ENCODE results near the gene TTN. TPM values are rescaled to one million over a fixed set of nuclear protein-coding genes. Genes with fewer than 3 reads are reported as not detected.

The TTN gene
- total RNA-seq, 1 donor from 2014 or later, result 2.8 TPM

- Mint-ChIP-seq H3K4me3 (no peak overlapping the region), H3K27me3 (no peaks in the 10 kb centered on the region), H3K9me3 (no peaks in the 10 kb centered on the region), H3K36me3 (ENCODE audit: low read depth) (no peaks in the 10 kb centered on the region), H3K4me1 (no peaks in the 10 kb centered on the region), H3K27ac (no peak overlapping the region)
- no peak for DNase-seq
- intact Hi-C loops (cut with micrococcal nuclease), result no loop called here
Measured at GRCh38 chr2:178756343-178756742, 50.9 kb downstream of the TTN start.

- intact Hi-C loops (cut with micrococcal nuclease), result no loop called here
- H3K9me3 Mint-ChIP-seq, result peaks cover 9% of the 10 kb centered on the region
- no peak for DNase-seq
- H3K4me3 Mint-ChIP-seq, result no peak overlapping the region
- H3K27ac Mint-ChIP-seq, result no peak overlapping the region
- H3K27me3 Mint-ChIP-seq, result no peaks in the 10 kb centered on the region
- no peaks in the 10 kb centered on the region for H3K36me3 Mint-ChIP-seq (ENCODE audit: low read depth)
- peaks cover 2% of the 10 kb centered on the region for H3K4me1 Mint-ChIP-seq
Measured at GRCh38 chr2:178747767-178748166, 59.5 kb downstream of the TTN start.

GRCh38 chr2:178734518-178734917, 72.7 kb downstream of the TTN start:
- Mint-ChIP-seq H3K9me3 (no peaks in the 10 kb centered on the region), H3K4me1 (no peaks in the 10 kb centered on the region), H3K4me3 (no peak overlapping the region), H3K36me3 (ENCODE audit: low read depth) (no peaks in the 10 kb centered on the region), H3K27me3 (no peaks in the 10 kb centered on the region), H3K27ac (no peak overlapping the region)
- intact Hi-C loops (cut with micrococcal nuclease), result no loop called here
- no peak for DNase-seq

- DNase-seq, result no peak
- Mint-ChIP-seq H3K27ac (no peak overlapping the region), H3K27me3 (no peaks in the 10 kb centered on the region), H3K4me1 (no peaks in the 10 kb centered on the region), H3K4me3 (no peak overlapping the region), H3K36me3 (ENCODE audit: low read depth) (no peaks in the 10 kb centered on the region), H3K9me3 (no peaks in the 10 kb centered on the region)
- intact Hi-C loops (cut with micrococcal nuclease), result no loop called here
Measured at GRCh38 chr2:178733975-178734374, 73.2 kb downstream of the TTN start.

GRCh38 chr2:178732913-178733312, 74.3 kb downstream of the TTN start:
- no peak overlapping the region for H3K27ac Mint-ChIP-seq
- no peak for DNase-seq
- no peaks in the 10 kb centered on the region for H3K27me3 Mint-ChIP-seq
- intact Hi-C loops (cut with micrococcal nuclease), result no loop called here
- H3K36me3 Mint-ChIP-seq (ENCODE audit: low read depth), result no peaks in the 10 kb centered on the region
- H3K9me3 Mint-ChIP-seq, result no peaks in the 10 kb centered on the region
- no peak overlapping the region for H3K4me3 Mint-ChIP-seq
- H3K4me1 Mint-ChIP-seq, result no peaks in the 10 kb centered on the region

GRCh38 chr2:178731300-178731699, 75.9 kb downstream of the TTN start:
- intact Hi-C loops (cut with micrococcal nuclease), result no loop called here

GRCh38 chr2:178730049-178730448, 77.2 kb downstream of the TTN start:
- H3K27ac Mint-ChIP-seq, result no peak overlapping the region
- no peak overlapping the region for H3K4me3 Mint-ChIP-seq
- H3K4me1 Mint-ChIP-seq, result no peaks in the 10 kb centered on the region
- H3K9me3 Mint-ChIP-seq, result no peaks in the 10 kb centered on the region
- no peak for DNase-seq
- no peaks in the 10 kb centered on the region for H3K27me3 Mint-ChIP-seq
- intact Hi-C loops (cut with micrococcal nuclease), result no loop called here
- no peaks in the 10 kb centered on the region for H3K36me3 Mint-ChIP-seq (ENCODE audit: low read depth)

More at GRCh38 chr2:178731300-178731699, 75.9 kb downstream of the TTN start:
- H3K4me3 Mint-ChIP-seq, result no peak overlapping the region
- H3K4me1 Mint-ChIP-seq, result no peaks in the 10 kb centered on the region
- H3K27me3 Mint-ChIP-seq, result no peaks in the 10 kb centered on the region
- H3K27ac Mint-ChIP-seq, result no peak overlapping the region
- H3K36me3 Mint-ChIP-seq (ENCODE audit: low read depth), result no peaks in the 10 kb centered on the region
- no peaks in the 10 kb centered on the region for H3K9me3 Mint-ChIP-seq
- no peak for DNase-seq

GRCh38 chr2:178723786-178724346, 83.4 kb downstream of the TTN start:
- no peaks in the 10 kb centered on the region for H3K9me3 Mint-ChIP-seq
- H3K27ac Mint-ChIP-seq, result no peak overlapping the region
- H3K4me1 Mint-ChIP-seq, result no peaks in the 10 kb centered on the region
- no peaks in the 10 kb centered on the region for H3K27me3 Mint-ChIP-seq
- intact Hi-C loops (cut with micrococcal nuclease), result no loop called here
- no peak overlapping the region for H3K4me3 Mint-ChIP-seq
- peak; percentile 32 for DNase-seq
- H3K36me3 Mint-ChIP-seq (ENCODE audit: low read depth), result no peaks in the 10 kb centered on the region

- H3K27ac Mint-ChIP-seq, result no peak overlapping the region
- H3K4me1 Mint-ChIP-seq, result no peaks in the 10 kb centered on the region
- DNase-seq, result no peak
- no peaks in the 10 kb centered on the region for H3K9me3 Mint-ChIP-seq
- H3K36me3 Mint-ChIP-seq (ENCODE audit: low read depth), result no peaks in the 10 kb centered on the region
- H3K4me3 Mint-ChIP-seq, result no peak overlapping the region
- intact Hi-C loops (cut with micrococcal nuclease), result no loop called here
- H3K27me3 Mint-ChIP-seq, result no peaks in the 10 kb centered on the region
Measured at GRCh38 chr2:178722296-178722695, 84.9 kb downstream of the TTN start.

GRCh38 chr2:178718988-178719387, 88.2 kb downstream of the TTN start:
- intact Hi-C loops (cut with micrococcal nuclease), result no loop called here
- Mint-ChIP-seq H3K27ac (no peak overlapping the region), H3K4me3 (no peak overlapping the region)

GRCh38 chr2:178718283-178718682, 88.9 kb downstream of the TTN start:
- H3K9me3 Mint-ChIP-seq, result no peaks in the 10 kb centered on the region

More at GRCh38 chr2:178718988-178719387, 88.2 kb downstream of the TTN start:
- H3K36me3 Mint-ChIP-seq (ENCODE audit: low read depth), result no peaks in the 10 kb centered on the region
- no peaks in the 10 kb centered on the region for H3K4me1 Mint-ChIP-seq
- peak; percentile 49 for DNase-seq
- no peaks in the 10 kb centered on the region for H3K27me3 Mint-ChIP-seq
- H3K9me3 Mint-ChIP-seq, result no peaks in the 10 kb centered on the region

GRCh38 chr2:178716394-178716793, 90.8 kb downstream of the TTN start:
- Mint-ChIP-seq H3K36me3 (ENCODE audit: low read depth) (no peaks in the 10 kb centered on the region), H3K27me3 (no peaks in the 10 kb centered on the region), H3K4me3 (no peak overlapping the region), H3K4me1 (no peaks in the 10 kb centered on the region), H3K9me3 (no peaks in the 10 kb centered on the region), H3K27ac (no peak overlapping the region)
- intact Hi-C loops (cut with micrococcal nuclease), result no loop called here
- no peak for DNase-seq

More at GRCh38 chr2:178718283-178718682, 88.9 kb downstream of the TTN start:
- H3K4me1 Mint-ChIP-seq, result no peaks in the 10 kb centered on the region
- no peak overlapping the region for H3K4me3 Mint-ChIP-seq
- intact Hi-C loops (cut with micrococcal nuclease), result no loop called here
- no peak overlapping the region for H3K27ac Mint-ChIP-seq
- no peak for DNase-seq
- no peaks in the 10 kb centered on the region for H3K27me3 Mint-ChIP-seq
- no peaks in the 10 kb centered on the region for H3K36me3 Mint-ChIP-seq (ENCODE audit: low read depth)

GRCh38 chr2:178715366-178715765, 91.9 kb downstream of the TTN start:
- H3K36me3 Mint-ChIP-seq (ENCODE audit: low read depth), result no peaks in the 10 kb centered on the region
- DNase-seq, result no peak
- H3K4me3 Mint-ChIP-seq, result no peak overlapping the region
- H3K4me1 Mint-ChIP-seq, result no peaks in the 10 kb centered on the region
- intact Hi-C loops (cut with micrococcal nuclease), result no loop called here
- H3K27me3 Mint-ChIP-seq, result no peaks in the 10 kb centered on the region
- H3K9me3 Mint-ChIP-seq, result no peaks in the 10 kb centered on the region
- no peak overlapping the region for H3K27ac Mint-ChIP-seq

GRCh38 chr2:178707476-178707875, 99.7 kb downstream of the TTN start:
- H3K36me3 Mint-ChIP-seq (ENCODE audit: low read depth), result no peaks in the 10 kb centered on the region
- no peaks in the 10 kb centered on the region for H3K9me3 Mint-ChIP-seq
- intact Hi-C loops (cut with micrococcal nuclease), result no loop called here
- no peak for DNase-seq
- no peak overlapping the region for H3K27ac Mint-ChIP-seq
- H3K4me1 Mint-ChIP-seq, result no peaks in the 10 kb centered on the region
- no peak overlapping the region for H3K4me3 Mint-ChIP-seq
- H3K27me3 Mint-ChIP-seq, result no peaks in the 10 kb centered on the region

- DNase-seq, result no peak
- no peak overlapping the region for H3K4me3 Mint-ChIP-seq
- peaks cover 2% of the 10 kb centered on the region for H3K4me1 Mint-ChIP-seq
- no peaks in the 10 kb centered on the region for H3K9me3 Mint-ChIP-seq
- H3K36me3 Mint-ChIP-seq (ENCODE audit: low read depth), result no peaks in the 10 kb centered on the region
- no peaks in the 10 kb centered on the region for H3K27me3 Mint-ChIP-seq
- no peak overlapping the region for H3K27ac Mint-ChIP-seq
- intact Hi-C loops (cut with micrococcal nuclease), result loop anchor here (5.0 kb wide), 1 partner anchor 223 kb away; the partner anchor contains the start of gene PLEKHA3
Measured at GRCh38 chr2:178704876-178705275, 102.3 kb downstream of the TTN start.
